Left cardiac atrium (tissue), 4 donors: Measurements from ENCODE around the gene TSBP1. TPM values are rescaled to one million over a fixed set of nuclear protein-coding genes. Genes with fewer than 3 reads are reported as not detected.
"Not testable (repeated sequence)": the region's sequence is repeated elsewhere in the genome, so short reads cannot be mapped to it uniquely, and the experiment has no call there.

Experiments
- ATAC-seq, 2 donors: fragments of 200-7000 bp; cut with Tn5 transposase; one replicate each; pipeline ENCODE4 v1.9.1; 2020; ENCODE audit warnings: mild to moderate bottlenecking in 2 of 2, moderate library complexity in 2 of 2
- DNase-seq: peaks from one replicate; pipeline ENCODE4 v3.0.0-alpha.2; 2020
- intact Hi-C, 2 donors: fragments of 100-400 bp; cut with DNase I; formaldehyde crosslinking; loops; one replicate each; pipeline versions ENCODE4 v1.14.1 to v1.15.1; 2022 to 2023
- total RNA-seq, 2 donors: library from RNA; stranded (reverse); fragmentation: NEBNext Ultra II Directional; extraction: Animal tissue kit (Norgen Biotek cat#: 25700); gene quantifications; one replicate each; pipeline ENCODE4 v1.2.1, GENCODE V29; 2021
- donor health status: DM: no; HTN: yes; CAD: no.
- donor health status: DM: no; HTN: yes; CAD: no; lungs with severe emphysema.
- donor health status: DM: yes; HTN: yes; CAD: no.
- donor health status: Dilated cardiomyopathy.

TSBP1 gene
- total RNA-seq, 2 donors from 2014 or later: not detected

- no peak for ATAC-seq
- intact Hi-C loops: no loop called here
These were observed 72.9 kb downstream of the TSBP1 start for GRCh38 chr6:32298632-32299336.

GRCh38 chr6:32294980-32295379, 76.7 kb downstream of the TSBP1 start:
- ATAC-seq, DNase-seq, intact Hi-C loops: not testable (repeated sequence)

More at GRCh38 chr6:32298632-32299336, 72.9 kb downstream of the TSBP1 start:
- no peak for DNase-seq

GRCh38 chr6:32294566-32294965, 77.1 kb downstream of the TSBP1 start:
- ATAC-seq (no peak), DNase-seq (no peak)
- intact Hi-C loops: no loop called here

- no peak for ATAC-seq
- intact Hi-C loops: no loop called here
- DNase-seq: no peak
These were observed 78.0 kb downstream of the TSBP1 start for GRCh38 chr6:32293695-32294094.

- ATAC-seq (no peak), DNase-seq (no peak)
- intact Hi-C loops: no loop called here
These were observed 80.2 kb downstream of the TSBP1 start for GRCh38 chr6:32291543-32291942.

GRCh38 chr6:32290886-32291450, 80.7 kb downstream of the TSBP1 start:
- ATAC-seq: no peak
- intact Hi-C loops: no loop called here
- DNase-seq: no peak

GRCh38 chr6:32288426-32288825, 83.3 kb downstream of the TSBP1 start:
- intact Hi-C loops: no loop called here
- ATAC-seq: no peak
- DNase-seq: no peak

DNA sequence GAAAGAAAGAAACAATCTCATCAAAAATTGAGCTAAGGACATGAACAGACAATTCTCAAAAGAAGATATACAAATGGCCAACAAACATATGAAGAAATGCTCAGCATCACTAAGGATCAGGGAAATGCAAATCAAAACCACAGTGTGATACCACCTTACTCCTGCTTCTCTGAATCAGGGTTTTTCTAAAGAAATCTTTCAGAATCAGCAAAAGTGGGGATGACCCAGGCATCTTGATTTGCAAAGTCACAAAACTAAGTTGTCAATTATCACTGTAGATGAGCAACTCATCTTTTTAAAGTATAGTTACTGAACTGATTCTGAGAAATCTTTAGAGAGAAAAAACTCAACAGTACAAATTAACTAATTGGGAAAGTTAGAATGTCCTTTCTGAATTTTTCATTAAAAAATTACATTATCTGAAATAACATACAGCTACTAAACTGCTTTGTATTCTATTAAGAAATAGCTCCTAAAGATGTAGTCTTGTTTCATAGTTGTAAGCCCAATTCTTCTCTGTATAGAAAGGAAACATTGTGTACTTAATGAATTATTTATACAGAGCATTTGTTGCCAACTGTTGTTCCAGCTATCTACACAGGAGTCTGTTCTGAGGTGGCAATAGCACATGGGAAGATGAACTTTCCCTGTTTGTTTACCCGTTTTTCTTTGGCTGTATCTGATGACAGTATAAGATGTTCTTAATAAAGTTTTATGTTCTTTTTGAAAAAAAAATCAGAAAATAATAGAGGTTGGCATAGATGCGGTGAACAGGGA, 97.7 kb downstream of the TSBP1 start:
- DNase-seq, intact Hi-C loops, ATAC-seq: not testable (repeated sequence)

- intact Hi-C loops: no loop called here
- DNase-seq (no peak), ATAC-seq (no peak)
These were observed 100.3 kb downstream of the TSBP1 start for GRCh38 chr6:32271429-32271828.

DNA sequence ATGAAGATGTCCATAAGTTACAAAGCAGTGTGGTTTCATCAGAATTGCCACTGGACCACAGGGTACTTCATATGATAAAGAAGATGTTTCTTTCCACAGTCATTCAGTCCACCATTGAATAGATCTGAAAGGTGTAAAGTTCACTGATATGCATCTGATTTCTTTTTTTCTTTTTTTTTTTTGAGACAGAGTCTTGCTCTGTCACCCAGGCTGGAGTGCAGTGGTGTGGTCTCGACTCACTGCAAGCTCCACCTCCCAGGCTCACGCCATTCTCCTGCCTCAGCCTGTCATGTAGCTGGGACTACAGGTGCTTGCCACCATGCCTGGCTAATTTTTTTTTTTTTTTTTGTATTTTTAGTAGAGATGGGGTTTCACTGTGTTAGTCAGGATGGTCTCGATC, 103.2 kb downstream of the TSBP1 start:
- DNase-seq, ATAC-seq, intact Hi-C loops: not testable (repeated sequence)

DNA sequence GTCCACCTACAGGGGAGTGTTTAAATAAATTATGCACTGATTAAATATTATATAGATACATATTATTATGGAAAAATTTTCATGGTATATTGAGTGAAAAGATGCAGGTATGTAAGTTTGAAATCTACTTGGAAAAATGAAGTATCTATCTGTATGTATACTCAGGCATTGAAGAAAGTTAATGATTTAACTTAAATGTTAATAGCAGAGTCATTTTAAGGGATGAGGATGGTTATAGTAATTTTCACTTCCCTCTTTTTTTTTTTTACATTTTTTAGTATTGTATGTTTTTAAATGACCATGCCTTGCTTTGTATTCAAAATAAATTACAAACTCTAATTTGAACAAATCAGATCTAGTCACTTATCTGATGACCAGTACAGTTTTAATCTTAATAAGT, 104.7 kb downstream of the TSBP1 start:
- ATAC-seq (no peak), DNase-seq (no peak)
- intact Hi-C loops: no loop called here

DNA sequence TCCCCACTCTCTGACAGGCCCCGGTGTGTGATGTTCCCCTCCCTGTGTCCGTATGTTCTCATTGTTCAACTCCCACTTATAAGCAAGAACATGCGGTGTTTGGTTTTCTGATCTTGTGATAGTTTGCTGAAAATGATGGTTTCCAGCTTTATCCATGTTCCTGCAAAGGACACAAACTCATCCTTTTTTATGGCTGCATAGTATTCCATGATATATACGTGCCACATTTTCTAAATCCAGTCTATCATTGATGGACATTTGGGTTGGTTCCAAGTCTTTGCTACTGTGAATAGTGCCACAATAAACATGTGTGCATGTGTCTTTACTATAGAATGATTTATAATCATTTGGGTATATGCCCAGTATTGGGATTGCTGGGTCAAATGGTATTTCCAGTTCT, 114.4 kb downstream of the TSBP1 start:
- intact Hi-C loops, ATAC-seq, DNase-seq: not testable (repeated sequence)

DNA sequence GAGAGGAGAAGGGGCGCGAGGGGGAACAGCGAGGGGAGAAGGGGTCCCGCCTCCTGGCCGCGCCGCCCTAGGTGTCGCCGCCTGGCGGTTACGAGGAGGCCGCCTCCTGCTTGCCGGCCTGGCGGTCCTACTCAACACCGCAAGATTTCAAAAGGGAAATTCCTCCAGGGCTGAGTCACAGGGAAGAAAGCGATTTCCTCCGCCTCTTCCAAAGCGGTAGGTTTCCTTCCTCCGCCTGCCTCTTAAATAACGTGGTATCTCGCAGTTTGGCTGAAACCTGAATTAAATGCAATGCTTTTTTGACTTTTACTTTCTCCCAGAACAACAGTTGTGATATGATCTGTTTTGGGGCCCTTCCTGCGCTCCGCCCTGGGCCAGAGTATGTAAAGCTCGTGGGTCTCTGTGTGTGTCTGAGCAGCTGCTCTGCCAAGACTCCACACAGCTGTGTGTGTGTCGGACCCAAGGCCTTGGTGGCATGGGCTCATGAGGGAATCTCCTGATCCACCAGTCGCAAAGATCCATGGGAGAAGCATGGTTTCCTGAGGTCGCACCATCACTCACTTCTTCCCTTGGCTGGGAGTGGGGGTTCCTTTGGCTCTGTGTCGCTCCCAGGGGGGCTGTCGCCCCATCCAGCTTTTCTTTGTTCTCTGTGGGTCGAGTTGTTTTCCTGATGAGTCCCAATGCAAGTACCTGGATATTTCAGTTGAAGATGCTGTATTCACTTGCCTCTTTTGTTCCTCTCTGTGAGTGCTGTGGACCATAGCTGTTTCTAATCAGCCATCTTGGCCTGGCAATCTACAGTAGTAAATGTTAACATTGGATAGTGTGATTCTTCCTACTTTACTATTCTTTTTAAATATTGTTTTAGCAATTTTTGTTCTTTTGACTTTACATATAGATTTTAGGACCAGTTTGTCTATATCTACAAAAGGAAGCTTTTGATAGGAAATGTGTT, 116.2 kb downstream of the TSBP1 start:
- intact Hi-C loops: no loop called here
- ATAC-seq (peak; percentile 93 to 99), DNase-seq (peak; percentile 80)

DNA sequence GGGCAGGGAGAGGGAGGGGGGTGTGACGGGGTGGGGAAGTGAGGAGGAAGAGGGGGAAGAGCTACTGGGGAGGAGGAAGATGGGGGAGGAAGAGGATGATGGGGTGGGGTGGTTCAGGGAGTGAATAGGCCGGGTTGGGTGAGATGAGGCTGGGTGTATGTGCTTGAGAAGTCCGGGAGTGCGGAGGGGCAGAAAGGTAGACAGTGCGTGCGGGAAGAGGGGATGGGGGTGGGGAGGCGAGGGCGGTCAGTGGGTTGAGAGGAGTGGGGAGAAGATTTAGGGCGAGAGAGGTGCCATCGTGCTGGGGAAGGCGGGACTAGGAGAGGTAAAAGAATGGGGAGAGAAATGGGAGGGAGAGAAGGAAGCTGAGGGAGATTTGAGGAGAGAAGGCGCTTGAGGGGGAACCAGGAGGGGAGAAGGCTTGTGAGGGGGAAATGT, 116.9 kb downstream of the TSBP1 start:
- peak; percentile 33 to 74 for ATAC-seq
- intact Hi-C loops: no loop called here
- peak; percentile 30 for DNase-seq

GRCh38 chr6:32252331-32253009, 119.2 kb downstream of the TSBP1 start:
- ATAC-seq: no peak
- DNase-seq: no peak
- intact Hi-C loops: no loop called here

DNA sequence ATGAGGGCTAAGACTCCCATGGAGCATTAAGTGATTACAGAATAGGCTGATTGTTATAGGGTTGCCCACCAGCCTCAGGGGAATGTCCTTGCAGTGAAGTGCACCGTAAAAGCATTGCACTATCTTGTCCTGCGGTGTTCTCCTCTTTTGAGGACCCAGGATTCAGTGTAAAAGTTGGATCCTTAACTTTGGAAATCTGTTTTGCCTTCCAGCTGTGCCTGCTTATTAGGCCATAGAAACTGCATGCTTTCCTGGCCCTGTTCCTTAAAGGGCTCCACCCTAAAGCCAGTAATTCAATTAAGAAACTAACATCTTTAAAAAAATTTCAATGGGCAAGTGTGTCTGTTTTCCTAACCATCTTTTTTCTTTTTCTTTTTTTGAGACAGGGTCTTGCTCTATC, 122.4 kb downstream of the TSBP1 start:
- DNase-seq: no peak
- no peak for ATAC-seq
- intact Hi-C loops: loop anchor here in 1 of 2 donors (10.0 kb wide), 3 partner anchors 146 to 546 kb away; no protein-coding TSS in a partner anchor

DNA sequence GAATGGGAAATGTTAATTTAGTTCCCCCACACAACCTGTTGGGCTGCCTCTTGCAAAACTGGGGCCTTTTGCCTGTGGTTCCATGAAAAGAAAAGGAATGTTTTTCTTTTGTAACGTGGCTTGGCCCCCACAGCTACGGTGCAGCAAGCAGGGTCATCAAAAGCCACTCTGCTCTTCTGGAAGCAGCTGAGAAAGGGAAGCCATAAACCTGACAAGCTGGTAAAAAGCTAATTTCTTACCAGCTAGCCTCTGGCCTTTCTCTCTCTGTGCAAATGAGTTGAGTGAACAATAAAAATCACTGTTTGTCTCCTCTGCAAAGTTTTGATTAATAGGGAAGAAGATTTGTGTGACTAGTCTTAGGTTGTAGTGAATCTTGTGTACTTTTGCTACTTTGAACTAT, 124.3 kb downstream of the TSBP1 start:
- DNase-seq (no peak), ATAC-seq (no peak)
- intact Hi-C loops: loop anchor here in 1 of 2 donors (10.0 kb wide), 3 partner anchors 147 to 547 kb away; no protein-coding TSS in a partner anchor

DNA sequence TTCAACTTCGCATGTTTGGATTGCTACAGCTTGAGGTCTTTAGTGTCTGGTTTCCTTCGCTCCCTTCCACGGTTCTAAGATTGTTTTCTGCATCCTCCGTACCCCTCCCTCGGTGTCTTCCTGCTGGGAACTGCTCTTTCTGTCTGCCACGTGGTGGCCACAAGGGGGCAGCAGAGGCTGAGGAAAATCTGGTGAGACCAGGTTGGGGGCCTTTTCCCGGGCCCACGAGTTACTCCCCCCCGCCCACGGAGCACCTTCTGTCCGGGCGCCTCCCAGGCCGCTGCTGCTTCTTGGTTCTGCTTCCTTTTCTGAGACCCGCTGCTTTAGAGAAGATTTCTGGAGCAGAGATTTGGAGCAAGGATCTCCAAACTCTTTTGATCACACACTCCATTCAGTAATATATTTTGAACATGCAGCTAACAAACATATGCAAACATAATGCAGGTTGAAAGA, 126.7 kb downstream of the TSBP1 start:
- DNase-seq (peak; percentile 91), ATAC-seq (peak; percentile 93 to 94)
- intact Hi-C loops: loop anchor here in 1 of 2 donors (10.0 kb wide), 3 partner anchors 150 to 550 kb away; no protein-coding TSS in a partner anchor
